ENCODE results near the gene TMC1.

GRCh38 chr9:72533322-72533721 lies 11.9 kb downstream of the TMC1 start:
- TF ChIP-seq GATA2 (IDR thresholded peaks at IDR 0.05; ENCODE audit: low read depth, low read length): no peak
- TF ChIP-seq GATA3 (IDR thresholded peaks at IDR 0.05; ENCODE audit: low read depth, low read length): no peak

Measured in SH-SY5Y (cell line).